HCT116 (cell line): ENCODE measurements around the gene NKX2-1.

Experiments used
- CEBPB ChIP-seq: IDR thresholded peaks from 2 replicates; pipeline ENCODE4 v1.6.1; 2012; ENCODE audit warnings: low read depth
- EZH2 ChIP-seq: fragments of 200-600 bp; sonication (generic); IDR thresholded peaks from 2 replicates; pipeline ENCODE4 v1.6.1; 2017; ENCODE audit warnings: antibody characterized with exemption, mixed run types
- EZH2phosphoT487 ChIP-seq: fragments of 200-600 bp; IDR thresholded peaks from 2 replicates; pipeline ENCODE4 v1.6.1; 2018; ENCODE audit warnings: antibody characterized with exemption, borderline replicate concordance
- FOSL1 ChIP-seq: IDR thresholded peaks from 2 replicates; pipeline ENCODE4 v1.6.1; 2012; ENCODE audit warnings: low read depth
- JUND ChIP-seq: IDR thresholded peaks from 2 replicates; pipeline ENCODE4 v1.6.1; 2012
- POLR2A ChIP-seq: IDR thresholded peaks from 2 replicates; pipeline ENCODE4 v1.7.0; 2011; ENCODE audit warnings: borderline replicate concordance; ENCODE audit not compliant: insufficient read depth, insufficient read length; ENCODE audit errors: extremely low read depth
- POLR2AphosphoS5 ChIP-seq: IDR thresholded peaks from 2 replicates; pipeline ENCODE4 v1.6.1; 2011; ENCODE audit warnings: mild to moderate bottlenecking, low read depth, low read length, moderate library complexity
- RAD21 ChIP-seq: IDR thresholded peaks from 2 replicates; pipeline ENCODE4 v1.6.1; 2012; ENCODE audit warnings: low read depth, mild to moderate bottlenecking
- ZFX ChIP-seq: fragments of 450-650 bp; IDR thresholded peaks from 2 replicates; pipeline ENCODE4 v1.6.1; 2017
- ZNF274 ChIP-seq: fragments of 200-500 bp; sonication (Bioruptor generic); IDR thresholded peaks from 2 replicates; pipeline ENCODE4 v1.6.1; 2014; ENCODE audit warnings: mild to moderate bottlenecking, low read depth, low read length, inconsistent platforms
- TF ChIP-seq, protein P1 (sequence below), 3 experiments: fragments of 200-600 bp in 1 of 3; sonication (generic) in 1 of 3; IDR thresholded peaks in 2 of 3; conservative IDR thresholded peaks in 1 of 3; 2 replicates each; pipeline ENCODE4 v1.5.1; 2012 to 2017; ENCODE audit warnings: low read depth in 2 of 3, low read length in 2 of 3, antibody characterized with exemption in 1 of 3, borderline replicate concordance in 1 of 3, control low read depth in 1 of 3, mild to moderate bottlenecking in 1 of 3, mixed read lengths in 1 of 3, mixed run types in 1 of 3, moderate library complexity in 1 of 3; ENCODE audit not compliant: insufficient read depth in 1 of 3
- TF ChIP-seq, protein P2 (sequence below): IDR thresholded peaks from 2 replicates; pipeline ENCODE4 v1.6.1; 2011; ENCODE audit warnings: mild to moderate bottlenecking, low read length, moderate library complexity; ENCODE audit not compliant: insufficient replicate concordance; ENCODE audit errors: extremely low read depth

DNA sequence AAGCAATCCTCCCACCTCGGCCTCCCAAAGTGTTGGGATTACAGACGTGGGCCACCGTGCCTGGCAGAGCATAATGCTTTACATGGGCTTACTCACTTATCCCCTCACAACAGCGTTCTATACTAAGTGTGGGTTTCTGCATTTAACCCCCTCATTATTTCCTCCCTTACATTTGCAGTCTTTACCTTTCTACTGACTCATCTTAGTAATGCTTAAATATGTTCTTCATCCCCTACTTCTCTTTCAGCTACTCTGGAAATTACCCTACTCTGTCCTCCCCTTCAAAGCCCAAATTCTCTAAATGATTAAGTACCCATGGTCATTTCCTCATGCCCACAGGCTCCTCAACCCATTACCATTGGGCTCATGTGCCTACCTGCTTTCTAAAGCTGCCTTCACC, 40.7 kb downstream of the NKX2-1 start:
- TF ChIP-seq, protein P1, sequence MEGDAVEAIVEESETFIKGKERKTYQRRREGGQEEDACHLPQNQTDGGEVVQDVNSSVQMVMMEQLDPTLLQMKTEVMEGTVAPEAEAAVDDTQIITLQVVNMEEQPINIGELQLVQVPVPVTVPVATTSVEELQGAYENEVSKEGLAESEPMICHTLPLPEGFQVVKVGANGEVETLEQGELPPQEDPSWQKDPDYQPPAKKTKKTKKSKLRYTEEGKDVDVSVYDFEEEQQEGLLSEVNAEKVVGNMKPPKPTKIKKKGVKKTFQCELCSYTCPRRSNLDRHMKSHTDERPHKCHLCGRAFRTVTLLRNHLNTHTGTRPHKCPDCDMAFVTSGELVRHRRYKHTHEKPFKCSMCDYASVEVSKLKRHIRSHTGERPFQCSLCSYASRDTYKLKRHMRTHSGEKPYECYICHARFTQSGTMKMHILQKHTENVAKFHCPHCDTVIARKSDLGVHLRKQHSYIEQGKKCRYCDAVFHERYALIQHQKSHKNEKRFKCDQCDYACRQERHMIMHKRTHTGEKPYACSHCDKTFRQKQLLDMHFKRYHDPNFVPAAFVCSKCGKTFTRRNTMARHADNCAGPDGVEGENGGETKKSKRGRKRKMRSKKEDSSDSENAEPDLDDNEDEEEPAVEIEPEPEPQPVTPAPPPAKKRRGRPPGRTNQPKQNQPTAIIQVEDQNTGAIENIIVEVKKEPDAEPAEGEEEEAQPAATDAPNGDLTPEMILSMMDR (IDR thresholded peaks at IDR 0.05 in 2 of 3, conservative IDR thresholded peaks at IDR 0.05 in 1 of 3; ENCODE audit: borderline replicate concordance in 1 of 3, insufficient read depth in 1 of 3, low read depth in 2 of 3, low read length in 2 of 3): no peak
- TF ChIP-seq EZH2: no peak
- TF ChIP-seq RAD21: no peak
- no peak for TF ChIP-seq EZH2phosphoT487
- TF ChIP-seq FOSL1: no peak
- no peak for TF ChIP-seq ZFX
- TF ChIP-seq ZNF274: no peak
- no peak for TF ChIP-seq POLR2AphosphoS5
- no peak for TF ChIP-seq POLR2A
- no peak for TF ChIP-seq CEBPB
- TF ChIP-seq, protein P2, sequence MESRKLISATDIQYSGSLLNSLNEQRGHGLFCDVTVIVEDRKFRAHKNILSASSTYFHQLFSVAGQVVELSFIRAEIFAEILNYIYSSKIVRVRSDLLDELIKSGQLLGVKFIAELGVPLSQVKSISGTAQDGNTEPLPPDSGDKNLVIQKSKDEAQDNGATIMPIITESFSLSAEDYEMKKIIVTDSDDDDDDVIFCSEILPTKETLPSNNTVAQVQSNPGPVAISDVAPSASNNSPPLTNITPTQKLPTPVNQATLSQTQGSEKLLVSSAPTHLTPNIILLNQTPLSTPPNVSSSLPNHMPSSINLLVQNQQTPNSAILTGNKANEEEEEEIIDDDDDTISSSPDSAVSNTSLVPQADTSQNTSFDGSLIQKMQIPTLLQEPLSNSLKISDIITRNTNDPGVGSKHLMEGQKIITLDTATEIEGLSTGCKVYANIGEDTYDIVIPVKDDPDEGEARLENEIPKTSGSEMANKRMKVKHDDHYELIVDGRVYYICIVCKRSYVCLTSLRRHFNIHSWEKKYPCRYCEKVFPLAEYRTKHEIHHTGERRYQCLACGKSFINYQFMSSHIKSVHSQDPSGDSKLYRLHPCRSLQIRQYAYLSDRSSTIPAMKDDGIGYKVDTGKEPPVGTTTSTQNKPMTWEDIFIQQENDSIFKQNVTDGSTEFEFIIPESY: no peak
- TF ChIP-seq JUND: no peak
